ENCODE data around the gene AKAP13.

The AKAP13 gene

GRCh38 chr15:85693277-85693676 is 312.9 kb downstream of the AKAP13 start:
- Histone ChIP-seq H3K4me1 (ENCODE audit: low read length) (peaks cover 57% of the 10 kb centered on the region), H3K36me3 (replicated peaks; ENCODE audit: low read depth, low read length) (peaks cover 28% of the 10 kb centered on the region), H2AFZ (ENCODE audit: low read depth, low read length) (no peak overlapping the region), H3K4me3 (ENCODE audit: low read length) (peak overlapping the region; percentile 35; the same call in 1 of the 2 replicates), H3K4me2 (ENCODE audit: low read length) (peak overlapping the region; percentile 77), H4K20me1 (ENCODE audit: insufficient read depth, low read length) (no peaks in the 10 kb centered on the region), H3K9ac (ENCODE audit: low read length) (peak overlapping the region; percentile 80), H3K9me3 (ENCODE audit: insufficient read depth, low read length) (no peaks in the 10 kb centered on the region), H3K27ac (ENCODE audit: low read length) (peak overlapping the region; percentile 96), H3K79me2 (ENCODE audit: low read length) (peaks cover 19% of the 10 kb centered on the region), H3K27me3 (ENCODE audit: low read depth, low read length) (no peaks in the 10 kb centered on the region)
- TF ChIP-seq EZH2phosphoT487 (IDR thresholded peaks at IDR 0.05; ENCODE audit: low read depth) (no peak), CTCF (IDR thresholded peaks at IDR 0.05; ENCODE audit: low read depth, low read length) (no peak)

- peaks cover 49% of the 10 kb centered on the region for H3K4me1 ChIP-seq (ENCODE audit: low read length)
- no peak for TF ChIP-seq CTCF (IDR thresholded peaks at IDR 0.05; ENCODE audit: low read depth, low read length)
- no peak for TF ChIP-seq EZH2phosphoT487 (IDR thresholded peaks at IDR 0.05; ENCODE audit: low read depth)
- no peaks in the 10 kb centered on the region for H3K9me3 ChIP-seq (ENCODE audit: insufficient read depth, low read length)
- no peak overlapping the region for H3K4me3 ChIP-seq (ENCODE audit: low read length)
- peaks cover 28% of the 10 kb centered on the region for H3K36me3 ChIP-seq (replicated peaks; ENCODE audit: low read depth, low read length)
- no peak overlapping the region for H3K9ac ChIP-seq (ENCODE audit: low read length)
- H4K20me1 ChIP-seq (ENCODE audit: insufficient read depth, low read length) = no peaks in the 10 kb centered on the region
- peaks cover 19% of the 10 kb centered on the region for H3K79me2 ChIP-seq (ENCODE audit: low read length)
- no peak overlapping the region for H3K4me2 ChIP-seq (ENCODE audit: low read length)
- H2AFZ ChIP-seq (ENCODE audit: low read depth, low read length) = no peak overlapping the region
- no peaks in the 10 kb centered on the region for H3K27me3 ChIP-seq (ENCODE audit: low read depth, low read length)
- peak overlapping the region; percentile 96; the same call in 1 of the 2 replicates for H3K27ac ChIP-seq (ENCODE audit: low read length)
Observed at GRCh38 chr15:85694091-85694490, 313.7 kb downstream of the AKAP13 start.

GRCh38 chr15:85700767-85701166 is 320.4 kb downstream of the AKAP13 start:
- H3K4me2 ChIP-seq (ENCODE audit: low read length) = peak overlapping the region; percentile 14
- no peaks in the 10 kb centered on the region for H3K9me3 ChIP-seq (ENCODE audit: insufficient read depth, low read length)
- H3K27me3 ChIP-seq (ENCODE audit: low read depth, low read length) = no peaks in the 10 kb centered on the region
- H3K36me3 ChIP-seq (replicated peaks; ENCODE audit: low read depth, low read length) = peaks cover 8% of the 10 kb centered on the region
- peaks cover 22% of the 10 kb centered on the region for H3K79me2 ChIP-seq (ENCODE audit: low read length)
- H2AFZ ChIP-seq (ENCODE audit: low read depth, low read length) = no peak overlapping the region
- H3K4me1 ChIP-seq (ENCODE audit: low read length) = peaks cover 57% of the 10 kb centered on the region
- H3K27ac ChIP-seq (ENCODE audit: low read length) = peak overlapping the region; percentile 10; the same call in 1 of the 2 replicates
- H4K20me1 ChIP-seq (ENCODE audit: insufficient read depth, low read length) = no peaks in the 10 kb centered on the region
- no peak overlapping the region for H3K9ac ChIP-seq (ENCODE audit: low read length)
- H3K4me3 ChIP-seq (ENCODE audit: low read length) = no peak overlapping the region
- no peak for TF ChIP-seq EZH2phosphoT487 (IDR thresholded peaks at IDR 0.05; ENCODE audit: low read depth)
- no peak for TF ChIP-seq CTCF (IDR thresholded peaks at IDR 0.05; ENCODE audit: low read depth, low read length)

GRCh38 chr15:85702321-85703101 is 322.1 kb downstream of the AKAP13 start:
- peak overlapping the region; percentile 59 for H3K27ac ChIP-seq (ENCODE audit: low read length)
- H3K36me3 ChIP-seq (replicated peaks; ENCODE audit: low read depth, low read length) = peaks cover 2% of the 10 kb centered on the region
- no peaks in the 10 kb centered on the region for H4K20me1 ChIP-seq (ENCODE audit: insufficient read depth, low read length)
- TF ChIP-seq CTCF (IDR thresholded peaks at IDR 0.05; ENCODE audit: low read depth, low read length) (no peak), EZH2phosphoT487 (IDR thresholded peaks at IDR 0.05; ENCODE audit: low read depth) (no peak)
- H3K4me2 ChIP-seq (ENCODE audit: low read length) = peak overlapping the region; percentile 66
- no peaks in the 10 kb centered on the region for H3K9me3 ChIP-seq (ENCODE audit: insufficient read depth, low read length)
- H3K79me2 ChIP-seq (ENCODE audit: low read length) = peaks cover 35% of the 10 kb centered on the region
- no peaks in the 10 kb centered on the region for H3K27me3 ChIP-seq (ENCODE audit: low read depth, low read length)
- peak overlapping the region; percentile 64 for H3K4me3 ChIP-seq (ENCODE audit: low read length)
- peaks cover 74% of the 10 kb centered on the region for H3K4me1 ChIP-seq (ENCODE audit: low read length)
- no peak overlapping the region; the same call in 1 of the 2 replicates for H2AFZ ChIP-seq (ENCODE audit: low read depth, low read length)
- peak overlapping the region; percentile 20 for H3K9ac ChIP-seq (ENCODE audit: low read length)

All from OCI-LY3 (cell line).